DOHH2 (cell line): ENCODE data around the gene AP1G2.

Source experiments
- H3F3A ChIP-seq: fragments of 200-600 bp; sonication (generic), shearing (Covaris generic); 2 replicates; pipeline ENCODE4 v1.6.0; 2016; ENCODE audit warnings: antibody characterized with exemption, mild to moderate bottlenecking; ENCODE audit not compliant: control insufficient read depth, insufficient read depth
- H3K27ac ChIP-seq: fragments of 200-600 bp; sonication (generic); 2 replicates; pipeline ENCODE4 v1.5.1; 2014; ENCODE audit warnings: low read depth, mild to moderate bottlenecking, low read length, moderate library complexity
- H3K27me3 ChIP-seq: fragments of 200-600 bp; sonication (generic); 2 replicates; pipeline ENCODE4 v1.6.1; 2014; ENCODE audit warnings: mild to moderate bottlenecking, low read length, mixed read lengths; ENCODE audit not compliant: control insufficient read depth
- H3K36me3 ChIP-seq: fragments of 200-600 bp; sonication (generic); 2 replicates; pipeline ENCODE4 v1.6.1; 2014; ENCODE audit warnings: mild to moderate bottlenecking, low read length, moderate library complexity, mixed read lengths; ENCODE audit not compliant: control insufficient read depth
- H3K4me1 ChIP-seq: fragments of 200-600 bp; sonication (generic); 2 replicates; pipeline ENCODE4 v1.6.1; 2014; ENCODE audit warnings: mild to moderate bottlenecking, low read length, mixed read lengths; ENCODE audit not compliant: control insufficient read depth
- H3K4me2 ChIP-seq: fragments of 200-600 bp; sonication (generic); 2 replicates; pipeline ENCODE4 v1.6.0; 2014; ENCODE audit warnings: mild to moderate bottlenecking, low read length, moderate library complexity
- H3K4me3 ChIP-seq: fragments of 200-600 bp; sonication (generic); 2 replicates; pipeline ENCODE4 v1.5.1; 2014; ENCODE audit warnings: mild to moderate bottlenecking, low read length, mixed read lengths
- H3K79me2 ChIP-seq: fragments of 200-600 bp; sonication (generic); 2 replicates; pipeline ENCODE4 v1.6.1; 2014; ENCODE audit warnings: mild to moderate bottlenecking, low read length, mixed read lengths; ENCODE audit not compliant: control insufficient read depth
- H3K9me2 ChIP-seq: fragments of 200-600 bp; sonication (generic); replicated peaks from 2 replicates; pipeline ENCODE4 v1.6.1; 2014; ENCODE audit warnings: mild to moderate bottlenecking, low read length, mixed read lengths; ENCODE audit not compliant: control insufficient read depth
- H3K9me3 ChIP-seq: fragments of 200-600 bp; sonication (generic); 2 replicates; pipeline ENCODE4 v1.6.1; 2014; ENCODE audit warnings: antibody characterized with exemption, low read length, mixed read lengths; ENCODE audit not compliant: control insufficient read depth, insufficient read depth
- H4K20me1 ChIP-seq: fragments of 200-600 bp; sonication (generic); 2 replicates; pipeline ENCODE4 v1.6.0; 2014; ENCODE audit warnings: low read depth, mild to moderate bottlenecking, antibody characterized with exemption, low read length, moderate library complexity; ENCODE audit not compliant: control insufficient read depth, insufficient read depth
- EZH2phosphoT487 ChIP-seq: fragments of 200-600 bp; sonication (generic); IDR thresholded peaks from 2 replicates; pipeline ENCODE4 v1.6.1; 2017; ENCODE audit warnings: borderline replicate concordance, mild to moderate bottlenecking, antibody characterized with exemption, low read length, moderate library complexity, mixed read lengths
- TF ChIP-seq, protein P1 (sequence below): fragments of 200-600 bp; sonication (generic); IDR thresholded peaks from one replicate; pipeline ENCODE4 v1.5.1; 2014; ENCODE audit warnings: antibody characterized with exemption, mild to moderate bottlenecking, low read depth, low read length; ENCODE audit not compliant: poor library complexity, severe bottlenecking

AP1G2 gene

DNA sequence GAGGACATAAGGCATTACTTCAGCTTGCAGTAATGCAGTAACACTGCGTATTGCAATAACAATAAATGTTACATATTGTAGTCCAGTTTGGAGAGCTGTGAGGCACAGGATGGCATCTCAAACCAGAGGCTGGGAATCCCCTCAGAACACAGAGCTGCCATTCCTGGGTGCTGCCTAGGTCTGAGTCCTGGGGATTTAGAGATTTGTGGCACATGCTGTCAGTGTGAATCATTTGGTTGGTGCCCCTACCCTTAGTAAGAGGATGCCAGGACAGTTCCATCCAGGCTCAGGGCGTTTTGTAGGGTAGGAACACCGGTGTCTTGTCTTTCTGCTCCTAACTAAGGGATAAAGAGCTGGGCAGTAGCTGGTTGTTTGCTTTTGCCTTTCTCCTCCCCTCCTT, 38.6 kb downstream of the AP1G2 start:
- H3F3A ChIP-seq, result no peaks in the 10 kb centered on the region
- H3K36me3 ChIP-seq, result no peaks in the 10 kb centered on the region
- H3K27ac ChIP-seq, result no peak overlapping the region

DNA sequence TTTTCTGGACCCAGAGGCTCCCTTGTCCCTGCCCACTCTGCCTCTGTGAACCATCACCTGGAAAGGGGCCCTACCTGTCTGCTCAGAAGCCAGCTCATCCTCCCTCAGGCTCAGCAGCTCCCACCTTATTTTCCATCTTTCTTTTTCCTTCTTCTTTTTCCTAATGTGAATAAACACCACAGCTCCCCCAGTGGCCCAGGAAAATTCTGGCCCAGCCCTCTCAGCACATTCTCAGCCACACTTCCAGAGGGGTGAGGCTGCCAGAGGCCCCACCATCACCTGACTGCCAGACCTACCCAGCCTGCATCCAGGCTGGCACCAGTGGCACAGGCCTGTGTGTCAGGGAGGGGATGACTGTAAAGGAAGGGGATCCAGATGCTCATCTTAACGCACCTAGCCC, 39.0 kb downstream of the AP1G2 start:
- Histone ChIP-seq H3F3A (no peaks in the 10 kb centered on the region), H3K27me3 (no peaks in the 10 kb centered on the region), H4K20me1 (no peaks in the 10 kb centered on the region), H3K27ac (no peak overlapping the region), H3K4me1 (no peaks in the 10 kb centered on the region), H3K4me2 (no peak overlapping the region), H3K36me3 (no peaks in the 10 kb centered on the region), H3K9me3 (no peaks in the 10 kb centered on the region), H3K9me2 (no peaks in the 10 kb centered on the region), H3K79me2 (no peaks in the 10 kb centered on the region), H3K4me3 (no peak overlapping the region)
- TF ChIP-seq, protein P1, sequence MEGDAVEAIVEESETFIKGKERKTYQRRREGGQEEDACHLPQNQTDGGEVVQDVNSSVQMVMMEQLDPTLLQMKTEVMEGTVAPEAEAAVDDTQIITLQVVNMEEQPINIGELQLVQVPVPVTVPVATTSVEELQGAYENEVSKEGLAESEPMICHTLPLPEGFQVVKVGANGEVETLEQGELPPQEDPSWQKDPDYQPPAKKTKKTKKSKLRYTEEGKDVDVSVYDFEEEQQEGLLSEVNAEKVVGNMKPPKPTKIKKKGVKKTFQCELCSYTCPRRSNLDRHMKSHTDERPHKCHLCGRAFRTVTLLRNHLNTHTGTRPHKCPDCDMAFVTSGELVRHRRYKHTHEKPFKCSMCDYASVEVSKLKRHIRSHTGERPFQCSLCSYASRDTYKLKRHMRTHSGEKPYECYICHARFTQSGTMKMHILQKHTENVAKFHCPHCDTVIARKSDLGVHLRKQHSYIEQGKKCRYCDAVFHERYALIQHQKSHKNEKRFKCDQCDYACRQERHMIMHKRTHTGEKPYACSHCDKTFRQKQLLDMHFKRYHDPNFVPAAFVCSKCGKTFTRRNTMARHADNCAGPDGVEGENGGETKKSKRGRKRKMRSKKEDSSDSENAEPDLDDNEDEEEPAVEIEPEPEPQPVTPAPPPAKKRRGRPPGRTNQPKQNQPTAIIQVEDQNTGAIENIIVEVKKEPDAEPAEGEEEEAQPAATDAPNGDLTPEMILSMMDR, result no peak
- no peak for TF ChIP-seq EZH2phosphoT487

More for the DNA sequence above, 38.6 kb downstream of the AP1G2 start:
- Histone ChIP-seq H3K27me3 (no peaks in the 10 kb centered on the region), H3K4me3 (no peak overlapping the region), H3K79me2 (no peaks in the 10 kb centered on the region), H3K4me1 (no peaks in the 10 kb centered on the region), H3K4me2 (no peak overlapping the region), H3K9me3 (no peaks in the 10 kb centered on the region), H3K9me2 (no peaks in the 10 kb centered on the region), H4K20me1 (no peaks in the 10 kb centered on the region)
- no peak for TF ChIP-seq EZH2phosphoT487
- TF ChIP-seq, protein P1, result no peak

DNA sequence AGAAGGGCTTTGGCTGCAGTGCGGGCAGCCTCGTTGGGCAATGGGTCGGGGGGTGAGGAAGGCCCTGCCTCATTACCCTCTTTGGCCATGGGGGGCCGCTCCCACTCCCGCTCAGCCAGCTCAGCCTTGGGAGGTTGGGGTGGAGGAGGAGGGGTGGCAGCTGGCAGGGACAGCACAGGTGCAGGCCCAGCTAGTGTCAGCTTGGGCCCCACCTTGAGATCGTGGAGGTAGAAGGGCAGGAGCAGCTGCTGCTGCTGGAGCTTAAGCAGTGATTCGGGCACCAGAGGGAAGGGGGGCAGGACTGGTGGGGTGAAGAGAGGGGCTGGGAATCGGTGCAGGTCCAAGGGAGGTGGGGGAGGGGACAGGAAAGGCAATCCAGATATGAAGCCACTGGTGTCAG, 42.0 kb downstream of the AP1G2 start:
- Histone ChIP-seq H3K9me3 (no peaks in the 10 kb centered on the region), H3K4me3 (no peak overlapping the region), H3F3A (no peaks in the 10 kb centered on the region), H3K27me3 (no peaks in the 10 kb centered on the region), H3K4me2 (no peak overlapping the region), H3K4me1 (no peaks in the 10 kb centered on the region), H3K27ac (no peak overlapping the region), H3K36me3 (no peaks in the 10 kb centered on the region), H3K79me2 (no peaks in the 10 kb centered on the region), H4K20me1 (no peaks in the 10 kb centered on the region), H3K9me2 (no peaks in the 10 kb centered on the region)
- no peak for TF ChIP-seq EZH2phosphoT487
- TF ChIP-seq, protein P1, result no peak

DNA sequence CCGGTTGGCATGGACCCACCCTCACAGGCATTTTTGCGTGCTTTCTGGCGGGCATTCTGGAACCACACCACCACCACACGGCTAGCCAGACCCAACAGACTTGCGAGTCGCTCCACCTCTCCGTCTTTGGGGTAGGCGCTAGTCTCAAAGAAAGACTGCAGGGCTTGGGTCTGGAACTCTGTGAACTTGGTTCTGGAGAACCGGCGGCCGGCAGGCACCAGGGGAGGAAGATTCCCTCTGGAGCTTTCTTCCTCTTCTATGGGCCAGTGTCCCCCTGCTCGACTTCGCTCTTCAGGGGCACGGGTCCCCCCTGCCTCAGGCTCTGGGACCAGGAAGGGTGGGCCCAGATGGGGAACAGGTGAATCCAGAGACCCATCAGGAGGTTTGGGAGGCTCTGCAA, 42.6 kb downstream of the AP1G2 start:
- no peak for TF ChIP-seq EZH2phosphoT487
- TF ChIP-seq, protein P1, result no peak
- Histone ChIP-seq H3K4me3 (no peak overlapping the region), H3K4me2 (no peak overlapping the region), H3K27ac (no peak overlapping the region), H3K4me1 (no peaks in the 10 kb centered on the region), H3K9me2 (no peaks in the 10 kb centered on the region), H3K36me3 (no peaks in the 10 kb centered on the region), H3K79me2 (no peaks in the 10 kb centered on the region), H3K27me3 (no peaks in the 10 kb centered on the region), H3K9me3 (no peaks in the 10 kb centered on the region), H4K20me1 (no peaks in the 10 kb centered on the region), H3F3A (no peaks in the 10 kb centered on the region)
